Hepatocyte (in vitro differentiated cells): Measurements from ENCODE around the gene DLL1.

Experiments
- EZH2 ChIP-seq: fragments of 200-600 bp; sonication (generic); IDR thresholded peaks from 2 replicates; pipeline ENCODE4 v1.6.1; 2016; ENCODE audit warnings: antibody characterized with exemption, mild to moderate bottlenecking, borderline replicate concordance
- TF ChIP-seq, protein P1 (sequence below): fragments of 200-600 bp; sonication (generic); IDR thresholded peaks from 2 replicates; pipeline ENCODE4 v1.5.1; 2016; ENCODE audit warnings: antibody characterized with exemption, mild to moderate bottlenecking; ENCODE audit not compliant: poor library complexity

DNA sequence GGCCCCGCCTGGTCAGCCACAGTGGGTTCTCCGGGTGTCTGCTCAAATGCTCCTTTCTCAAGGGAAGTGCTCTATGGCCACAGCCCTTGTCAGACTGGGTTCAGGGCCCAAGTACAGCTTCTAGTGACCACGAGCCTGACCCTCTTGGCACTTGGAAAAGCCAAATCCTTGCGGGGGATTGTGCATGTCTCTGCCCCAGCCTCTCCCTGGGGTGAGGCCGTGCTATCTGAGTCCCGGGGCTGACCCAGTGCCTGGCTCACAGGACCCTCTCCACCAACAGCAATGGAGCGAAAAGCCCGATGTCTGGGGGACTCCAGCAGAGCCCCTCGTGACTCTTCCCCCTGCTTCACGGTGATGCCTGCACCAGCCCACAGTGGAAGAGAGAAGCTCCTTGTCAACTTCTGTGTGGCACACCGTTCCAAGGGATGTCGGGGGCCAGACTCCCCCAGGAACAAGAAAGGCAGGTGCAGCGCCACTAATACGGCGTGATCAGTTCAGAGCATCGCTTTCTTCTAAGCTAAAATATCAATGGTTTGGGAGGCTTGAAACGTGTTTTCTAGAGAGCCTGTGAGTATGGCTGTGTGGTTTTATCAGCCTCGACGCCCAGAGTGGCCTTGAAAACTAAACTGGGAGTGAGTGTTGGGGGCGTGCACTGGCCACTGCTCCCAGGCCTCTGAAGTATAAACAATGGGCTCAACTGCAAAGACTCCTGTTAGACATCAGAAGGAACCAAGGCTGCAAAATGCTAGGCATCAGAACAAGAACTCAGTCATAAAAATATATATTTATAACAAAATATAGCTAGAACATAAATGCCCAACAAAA is 51.9 kb downstream of the DLL1 start:
- TF ChIP-seq, protein P1, sequence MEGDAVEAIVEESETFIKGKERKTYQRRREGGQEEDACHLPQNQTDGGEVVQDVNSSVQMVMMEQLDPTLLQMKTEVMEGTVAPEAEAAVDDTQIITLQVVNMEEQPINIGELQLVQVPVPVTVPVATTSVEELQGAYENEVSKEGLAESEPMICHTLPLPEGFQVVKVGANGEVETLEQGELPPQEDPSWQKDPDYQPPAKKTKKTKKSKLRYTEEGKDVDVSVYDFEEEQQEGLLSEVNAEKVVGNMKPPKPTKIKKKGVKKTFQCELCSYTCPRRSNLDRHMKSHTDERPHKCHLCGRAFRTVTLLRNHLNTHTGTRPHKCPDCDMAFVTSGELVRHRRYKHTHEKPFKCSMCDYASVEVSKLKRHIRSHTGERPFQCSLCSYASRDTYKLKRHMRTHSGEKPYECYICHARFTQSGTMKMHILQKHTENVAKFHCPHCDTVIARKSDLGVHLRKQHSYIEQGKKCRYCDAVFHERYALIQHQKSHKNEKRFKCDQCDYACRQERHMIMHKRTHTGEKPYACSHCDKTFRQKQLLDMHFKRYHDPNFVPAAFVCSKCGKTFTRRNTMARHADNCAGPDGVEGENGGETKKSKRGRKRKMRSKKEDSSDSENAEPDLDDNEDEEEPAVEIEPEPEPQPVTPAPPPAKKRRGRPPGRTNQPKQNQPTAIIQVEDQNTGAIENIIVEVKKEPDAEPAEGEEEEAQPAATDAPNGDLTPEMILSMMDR, result no peak
- no peak for TF ChIP-seq EZH2
